ENCODE measurements around the gene OTUD3. TPM values are rescaled to one million over a fixed set of nuclear protein-coding genes. Genes with fewer than 3 reads are reported as not detected.
"Not testable (repeated sequence)": the region's sequence is repeated elsewhere in the genome, so short reads cannot be mapped to it uniquely, and the experiment has no call there.

The OTUD3 gene
- total RNA-seq, 1 donor from 2014 or later: 4.2 TPM

DNA sequence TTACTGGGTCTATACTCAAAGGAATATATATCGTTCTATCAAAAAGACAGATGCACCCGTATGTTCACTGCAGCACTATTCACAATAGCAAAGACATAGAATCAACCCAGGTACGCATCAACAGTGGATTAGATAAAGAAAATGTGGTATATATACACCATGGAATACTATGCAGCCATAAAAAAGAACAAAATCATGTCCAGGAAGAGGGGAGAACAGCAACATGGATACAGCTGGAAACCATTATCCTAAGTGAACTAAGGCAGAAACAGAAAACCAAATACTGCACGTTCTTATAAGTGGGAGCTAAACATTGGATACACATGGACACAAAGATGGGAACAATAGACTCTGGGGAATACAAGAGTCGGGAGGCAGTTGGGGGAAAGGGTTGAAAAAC, 1.4 kb upstream of the OTUD3 start:
- H3K27ac ChIP-seq (ENCODE audit: low read depth, low read length); H3K36me3 ChIP-seq (ENCODE audit: control insufficient read depth in 3 of 3, insufficient read depth in 3 of 3, low read length in 3 of 3); H3K9ac ChIP-seq (ENCODE audit: low read depth in 1 of 3, low read length in 3 of 3); H3K9me3 ChIP-seq (ENCODE audit: control insufficient read depth in 3 of 3, low read length in 3 of 3); H3K4me3 ChIP-seq (ENCODE audit: low read length in 3 of 3); H3K27me3 ChIP-seq (ENCODE audit: control insufficient read depth in 3 of 3, insufficient read depth in 3 of 3, low read length in 3 of 3): not testable (repeated sequence)
- H3K4me1 ChIP-seq (ENCODE audit: control insufficient read depth in 3 of 3, insufficient read depth in 3 of 3, low read length in 3 of 3): peaks cover 10 to 25% (median 12%) of the 10 kb centered on the region in 3 donors

DNA sequence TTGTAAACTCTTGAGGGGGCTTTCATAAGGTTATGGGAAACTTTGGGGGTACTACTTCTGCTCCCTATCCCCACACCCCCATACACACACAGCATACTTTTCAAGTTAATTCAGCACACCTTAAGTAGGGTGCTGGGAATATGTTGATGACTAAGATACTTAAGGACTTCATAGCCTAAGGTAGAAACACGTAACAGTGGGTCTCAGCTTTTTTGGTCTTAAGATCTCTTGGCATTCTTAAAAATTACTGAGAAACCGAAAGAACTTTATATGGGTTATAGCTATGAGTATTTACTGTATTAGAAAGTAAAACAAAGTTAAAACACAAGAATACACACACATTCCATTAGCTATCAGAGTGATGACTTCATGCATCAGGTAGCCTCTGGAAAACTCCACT, 2.1 kb downstream of the OTUD3 start:
- no peaks in the 10 kb centered on the region for H3K27me3 ChIP-seq (ENCODE audit: control insufficient read depth in 3 of 3, insufficient read depth in 3 of 3, low read length in 3 of 3)
- H3K36me3 ChIP-seq (ENCODE audit: control insufficient read depth in 3 of 3, insufficient read depth in 3 of 3, low read length in 3 of 3): peaks cover 0 to 3% (median 0%) of the 10 kb centered on the region in 3 donors
- no peak overlapping the region for H3K4me3 ChIP-seq (ENCODE audit: low read length in 3 of 3)
- no peaks in the 10 kb centered on the region for H3K9me3 ChIP-seq (ENCODE audit: control insufficient read depth in 3 of 3, low read length in 3 of 3)
- H3K27ac ChIP-seq (ENCODE audit: low read depth, low read length): no peak overlapping the region
- peaks cover 10 to 25% (median 12%) of the 10 kb centered on the region in 3 donors for H3K4me1 ChIP-seq (ENCODE audit: control insufficient read depth in 3 of 3, insufficient read depth in 3 of 3, low read length in 3 of 3)
- H3K9ac ChIP-seq (ENCODE audit: low read depth in 1 of 3, low read length in 3 of 3): no peak overlapping the region

DNA sequence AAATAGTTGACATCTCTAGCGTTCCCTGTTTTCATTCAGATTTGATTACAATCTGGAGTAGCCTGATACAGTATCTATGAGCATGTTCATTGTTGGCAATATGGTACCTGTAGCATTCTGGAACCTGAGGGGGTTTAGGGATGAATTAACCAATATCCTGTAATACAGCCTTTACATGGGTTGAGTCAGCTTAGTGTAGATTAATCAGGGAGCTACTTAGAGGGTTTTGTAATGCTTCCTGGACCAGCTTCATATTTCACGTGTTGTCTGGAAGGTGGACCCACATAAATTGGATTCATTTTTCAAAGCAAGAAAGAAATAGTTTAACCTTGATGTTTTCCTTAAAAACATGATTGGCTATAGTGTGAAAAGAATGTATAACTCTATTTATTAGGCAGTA, 3.6 kb downstream of the OTUD3 start:
- Histone ChIP-seq H3K4me3 (ENCODE audit: low read length in 3 of 3) (no peak overlapping the region), H3K27ac (ENCODE audit: low read depth, low read length) (no peak overlapping the region), H3K4me1 (ENCODE audit: control insufficient read depth in 3 of 3, insufficient read depth in 3 of 3, low read length in 3 of 3) (peaks cover 10 to 25% (median 12%) of the 10 kb centered on the region in 3 donors), H3K9me3 (ENCODE audit: control insufficient read depth in 3 of 3, low read length in 3 of 3) (no peaks in the 10 kb centered on the region), H3K27me3 (ENCODE audit: control insufficient read depth in 3 of 3, insufficient read depth in 3 of 3, low read length in 3 of 3) (no peaks in the 10 kb centered on the region), H3K36me3 (ENCODE audit: control insufficient read depth in 3 of 3, insufficient read depth in 3 of 3, low read length in 3 of 3) (peaks cover 0 to 6% (median 0%) of the 10 kb centered on the region in 3 donors), H3K9ac (ENCODE audit: low read depth in 1 of 3, low read length in 3 of 3) (no peak overlapping the region)

DNA sequence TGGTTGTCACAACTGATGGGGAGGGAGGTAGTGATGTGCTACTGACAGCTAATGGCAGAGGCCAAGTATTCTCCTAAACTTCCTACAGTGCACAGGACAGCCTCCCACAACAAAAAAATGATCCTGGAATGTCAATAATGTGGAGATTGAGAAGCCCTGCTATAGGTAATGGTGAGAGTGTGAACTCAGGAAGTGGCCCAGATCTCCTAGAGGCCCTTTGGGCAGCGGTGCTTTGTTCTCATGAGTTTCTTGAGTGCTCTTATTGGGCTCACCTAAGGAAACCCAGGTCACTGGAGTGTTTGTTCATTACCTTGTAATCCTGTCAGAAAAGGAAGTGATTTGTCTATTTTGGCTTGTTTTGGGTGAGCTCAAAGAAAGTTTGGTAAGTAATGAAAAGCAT, 5.9 kb downstream of the OTUD3 start:
- no peak overlapping the region for H3K27ac ChIP-seq (ENCODE audit: low read depth, low read length)
- no peaks in the 10 kb centered on the region for H3K27me3 ChIP-seq (ENCODE audit: control insufficient read depth in 3 of 3, insufficient read depth in 3 of 3, low read length in 3 of 3)
- H3K4me1 ChIP-seq (ENCODE audit: control insufficient read depth in 3 of 3, insufficient read depth in 3 of 3, low read length in 3 of 3): peaks cover 7 to 15% (median 7%) of the 10 kb centered on the region in 3 donors
- no peak overlapping the region for H3K9ac ChIP-seq (ENCODE audit: low read depth in 1 of 3, low read length in 3 of 3)
- no peak overlapping the region for H3K4me3 ChIP-seq (ENCODE audit: low read length in 3 of 3)
- peaks cover 10 to 17% (median 12%) of the 10 kb centered on the region in 3 donors for H3K36me3 ChIP-seq (ENCODE audit: control insufficient read depth in 3 of 3, insufficient read depth in 3 of 3, low read length in 3 of 3)
- no peaks in the 10 kb centered on the region for H3K9me3 ChIP-seq (ENCODE audit: control insufficient read depth in 3 of 3, low read length in 3 of 3)

DNA sequence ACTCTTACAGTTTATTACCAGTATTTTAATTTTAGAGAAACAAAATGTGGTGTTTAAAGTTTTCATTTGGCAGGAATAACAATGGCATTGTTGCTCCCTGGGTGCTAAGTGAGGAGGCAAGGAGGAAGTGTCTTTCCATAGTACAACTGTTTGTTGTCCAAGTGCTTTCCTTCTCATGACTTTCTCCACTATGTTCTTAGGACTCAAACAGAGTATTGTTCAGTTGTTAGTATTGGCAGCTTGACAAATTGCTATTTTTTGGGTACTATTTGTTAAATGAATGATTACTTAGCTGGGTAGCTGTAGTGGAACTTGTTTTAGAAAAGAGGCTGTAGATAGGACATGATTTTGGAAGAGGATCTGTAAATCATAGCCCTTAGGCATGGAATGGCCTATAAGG, 7.5 kb downstream of the OTUD3 start:
- H3K27me3 ChIP-seq (ENCODE audit: control insufficient read depth in 3 of 3, insufficient read depth in 3 of 3, low read length in 3 of 3): no peaks in the 10 kb centered on the region
- no peak overlapping the region for H3K9ac ChIP-seq (ENCODE audit: low read depth in 1 of 3, low read length in 3 of 3)
- H3K36me3 ChIP-seq (ENCODE audit: control insufficient read depth in 3 of 3, insufficient read depth in 3 of 3, low read length in 3 of 3): peaks cover 21 to 26% (median 22%) of the 10 kb centered on the region in 3 donors
- H3K4me3 ChIP-seq (ENCODE audit: low read length in 3 of 3): no peak overlapping the region
- H3K27ac ChIP-seq (ENCODE audit: low read depth, low read length): no peak overlapping the region
- H3K9me3 ChIP-seq (ENCODE audit: control insufficient read depth in 3 of 3, low read length in 3 of 3): no peaks in the 10 kb centered on the region
- peaks cover 0 to 4% (median 0%) of the 10 kb centered on the region in 3 donors for H3K4me1 ChIP-seq (ENCODE audit: control insufficient read depth in 3 of 3, insufficient read depth in 3 of 3, low read length in 3 of 3)

DNA sequence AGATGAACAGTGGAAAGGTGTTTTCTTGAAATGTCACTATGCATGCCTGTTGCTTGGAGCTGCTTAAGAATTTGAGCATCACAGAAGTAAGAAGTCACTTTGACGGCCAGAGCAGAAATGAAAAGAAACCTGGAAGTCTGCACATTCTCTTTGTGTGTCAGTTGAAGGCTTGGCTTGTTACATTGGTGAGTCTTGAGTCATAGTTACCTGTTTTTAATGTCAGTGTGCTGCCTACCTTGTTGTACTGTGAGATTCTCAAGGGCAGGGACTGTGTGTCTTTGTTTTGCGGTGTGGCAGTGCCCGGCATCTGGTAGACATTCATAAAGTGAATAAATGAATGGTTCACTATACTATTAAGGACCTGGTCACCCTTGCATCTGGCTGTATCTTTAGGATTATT, 9.9 kb downstream of the OTUD3 start:
- Histone ChIP-seq H3K27ac (ENCODE audit: low read depth, low read length) (no peak overlapping the region), H3K9me3 (ENCODE audit: control insufficient read depth in 3 of 3, low read length in 3 of 3) (no peaks in the 10 kb centered on the region), H3K36me3 (ENCODE audit: control insufficient read depth in 3 of 3, insufficient read depth in 3 of 3, low read length in 3 of 3) (peaks cover 28 to 45% (median 33%) of the 10 kb centered on the region in 3 donors), H3K9ac (ENCODE audit: low read depth in 1 of 3, low read length in 3 of 3) (no peak overlapping the region), H3K27me3 (ENCODE audit: control insufficient read depth in 3 of 3, insufficient read depth in 3 of 3, low read length in 3 of 3) (no peaks in the 10 kb centered on the region), H3K4me3 (ENCODE audit: low read length in 3 of 3) (no peak overlapping the region), H3K4me1 (ENCODE audit: control insufficient read depth in 3 of 3, insufficient read depth in 3 of 3, low read length in 3 of 3) (no peaks in the 10 kb centered on the region)

DNA sequence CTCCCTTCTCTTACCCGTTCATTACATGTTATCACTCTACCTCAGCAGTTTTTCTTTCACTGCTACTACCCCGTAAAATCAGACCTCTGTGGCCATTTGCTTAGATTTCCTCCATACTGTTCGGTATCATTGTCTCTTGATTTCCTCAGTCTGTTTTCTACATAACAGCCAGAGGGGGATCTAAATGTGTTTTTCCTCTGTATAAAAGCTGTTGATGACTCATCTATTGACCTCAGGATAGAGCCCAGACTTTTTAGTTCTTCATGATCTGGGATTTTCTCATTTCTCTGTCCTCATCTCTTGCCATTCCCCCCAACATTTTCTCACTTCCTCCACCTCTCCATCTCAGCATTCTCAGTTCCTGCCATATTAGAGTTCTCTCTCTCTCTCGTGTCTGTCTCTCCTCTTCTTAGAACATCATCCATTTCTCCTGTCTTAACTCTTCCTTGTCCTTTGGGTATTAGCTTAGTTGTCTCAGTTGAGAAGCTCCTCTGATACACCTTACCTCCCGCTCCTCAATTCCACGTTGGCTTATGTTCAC, 10.5 kb downstream of the OTUD3 start:
- no peak overlapping the region for H3K4me3 ChIP-seq (ENCODE audit: low read length in 3 of 3)
- no peaks in the 10 kb centered on the region for H3K9me3 ChIP-seq (ENCODE audit: control insufficient read depth in 3 of 3, low read length in 3 of 3)
- H3K27ac ChIP-seq (ENCODE audit: low read depth, low read length): no peak overlapping the region
- H3K9ac ChIP-seq (ENCODE audit: low read depth in 1 of 3, low read length in 3 of 3): no peak overlapping the region
- H3K4me1 ChIP-seq (ENCODE audit: control insufficient read depth in 3 of 3, insufficient read depth in 3 of 3, low read length in 3 of 3): no peaks in the 10 kb centered on the region
- no peaks in the 10 kb centered on the region for H3K27me3 ChIP-seq (ENCODE audit: control insufficient read depth in 3 of 3, insufficient read depth in 3 of 3, low read length in 3 of 3)
- peaks cover 31 to 46% (median 38%) of the 10 kb centered on the region in 3 donors for H3K36me3 ChIP-seq (ENCODE audit: control insufficient read depth in 3 of 3, insufficient read depth in 3 of 3, low read length in 3 of 3)

DNA sequence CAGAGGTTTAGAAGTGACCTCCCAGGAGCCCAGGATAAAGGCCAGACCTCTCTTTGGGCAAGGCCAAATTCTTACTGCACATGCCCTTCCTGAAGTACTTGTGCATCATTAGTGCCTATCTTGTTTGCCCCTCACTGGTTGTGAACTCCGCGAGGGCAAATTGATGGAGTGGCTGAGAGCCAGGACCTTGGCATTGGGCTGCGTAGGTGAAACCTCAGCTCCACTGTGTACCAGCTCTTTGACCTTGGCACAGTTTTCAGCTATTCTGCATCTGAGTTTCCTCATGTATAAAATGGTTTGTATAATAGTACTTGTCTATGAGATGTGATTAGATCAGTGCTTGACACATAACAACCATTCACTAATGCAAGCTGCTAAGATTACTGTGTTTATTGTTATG, 11.5 kb downstream of the OTUD3 start:
- H3K9me3 ChIP-seq (ENCODE audit: control insufficient read depth in 3 of 3, low read length in 3 of 3): no peaks in the 10 kb centered on the region
- no peak overlapping the region for H3K4me3 ChIP-seq (ENCODE audit: low read length in 3 of 3)
- no peak overlapping the region for H3K9ac ChIP-seq (ENCODE audit: low read depth in 1 of 3, low read length in 3 of 3)
- H3K4me1 ChIP-seq (ENCODE audit: control insufficient read depth in 3 of 3, insufficient read depth in 3 of 3, low read length in 3 of 3): no peaks in the 10 kb centered on the region
- peaks cover 32 to 47% (median 38%) of the 10 kb centered on the region in 3 donors for H3K36me3 ChIP-seq (ENCODE audit: control insufficient read depth in 3 of 3, insufficient read depth in 3 of 3, low read length in 3 of 3)
- H3K27me3 ChIP-seq (ENCODE audit: control insufficient read depth in 3 of 3, insufficient read depth in 3 of 3, low read length in 3 of 3): no peaks in the 10 kb centered on the region
- H3K27ac ChIP-seq (ENCODE audit: low read depth, low read length): no peak overlapping the region

DNA sequence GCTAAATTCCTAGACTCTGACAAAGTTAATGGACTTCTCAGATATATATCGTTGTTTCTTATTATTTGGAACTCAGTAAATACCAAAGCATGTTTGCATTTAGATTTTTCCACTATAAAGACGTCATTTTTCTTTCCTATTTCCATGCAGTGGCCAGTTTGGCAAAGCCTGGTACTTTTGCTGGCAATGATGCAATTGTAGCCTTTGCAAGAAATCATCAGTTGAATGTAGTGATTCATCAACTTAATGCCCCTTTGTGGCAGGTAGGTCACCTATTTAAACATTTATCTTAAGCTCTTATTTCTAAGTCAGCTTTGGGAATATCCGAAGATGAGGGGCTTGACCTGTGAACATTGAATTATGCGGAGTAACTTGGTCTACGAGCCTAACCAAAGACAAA, 12.0 kb downstream of the OTUD3 start:
- Histone ChIP-seq H3K4me3 (ENCODE audit: low read length in 3 of 3) (no peak overlapping the region), H3K36me3 (ENCODE audit: control insufficient read depth in 3 of 3, insufficient read depth in 3 of 3, low read length in 3 of 3) (peaks cover 35 to 52% (median 43%) of the 10 kb centered on the region in 3 donors), H3K9ac (ENCODE audit: low read depth in 1 of 3, low read length in 3 of 3) (no peak overlapping the region), H3K4me1 (ENCODE audit: control insufficient read depth in 3 of 3, insufficient read depth in 3 of 3, low read length in 3 of 3) (no peaks in the 10 kb centered on the region), H3K9me3 (ENCODE audit: control insufficient read depth in 3 of 3, low read length in 3 of 3) (no peaks in the 10 kb centered on the region), H3K27me3 (ENCODE audit: control insufficient read depth in 3 of 3, insufficient read depth in 3 of 3, low read length in 3 of 3) (no peaks in the 10 kb centered on the region), H3K27ac (ENCODE audit: low read depth, low read length) (no peak overlapping the region)

DNA sequence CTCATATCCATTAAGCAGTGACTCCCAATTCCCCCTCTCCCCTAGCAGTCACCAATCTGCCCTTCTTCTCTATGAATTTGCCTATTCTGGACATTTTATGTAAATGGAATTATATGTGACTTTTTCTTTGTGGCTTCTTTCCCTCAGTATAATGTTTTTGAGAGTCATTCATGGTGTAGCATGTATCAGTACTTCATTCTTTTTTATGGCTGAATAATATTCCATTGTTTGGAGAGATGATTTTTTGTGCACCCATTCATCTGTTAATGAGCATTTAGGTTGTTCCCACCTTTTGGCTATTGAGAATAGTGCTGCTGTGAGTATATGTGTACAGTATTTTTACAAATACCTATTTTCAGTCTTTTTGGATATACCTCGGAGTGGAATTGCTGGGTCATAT, 19.5 kb downstream of the OTUD3 start:
- no peaks in the 10 kb centered on the region for H3K4me1 ChIP-seq (ENCODE audit: control insufficient read depth in 3 of 3, insufficient read depth in 3 of 3, low read length in 3 of 3)

More for the DNA sequence above, 19.5 kb downstream of the OTUD3 start:
- Histone ChIP-seq H3K36me3 (ENCODE audit: control insufficient read depth in 3 of 3, insufficient read depth in 3 of 3, low read length in 3 of 3) (peaks cover 29 to 41% (median 36%) of the 10 kb centered on the region in 3 donors), H3K27me3 (ENCODE audit: control insufficient read depth in 3 of 3, insufficient read depth in 3 of 3, low read length in 3 of 3) (no peaks in the 10 kb centered on the region), H3K27ac (ENCODE audit: low read depth, low read length) (no peak overlapping the region), H3K9me3 (ENCODE audit: control insufficient read depth in 3 of 3, low read length in 3 of 3) (no peaks in the 10 kb centered on the region), H3K4me3 (ENCODE audit: low read length in 3 of 3) (no peak overlapping the region), H3K9ac (ENCODE audit: low read depth in 1 of 3, low read length in 3 of 3) (no peak overlapping the region)

Measured in skeletal muscle tissue (tissue), 4 donors.